ENCODE data around the gene ABCC5.
A peak's percentile ranks its signal among the peaks of the same experiment; 100 is the strongest.

Gene ABCC5

GRCh38 chr3:183975981-183976662 is 41.6 kb downstream of the ABCC5 start:
- Histone ChIP-seq H3K9me3 (ENCODE audit: control insufficient read depth, low read length) (no peaks in the 10 kb centered on the region), H3K4me2 (ENCODE audit: low read length, poor library complexity, severe bottlenecking) (no peak overlapping the region), H2BK15ac (ENCODE audit: low read depth, poor library complexity, severe bottlenecking) (no peak overlapping the region), H3K4ac (ENCODE audit: low read depth in 1 of 2, low read length in 2 of 2) (no peak overlapping the region), H3K36me3 (ENCODE audit: control insufficient read depth in 1 of 2, insufficient read depth in 2 of 2, low read depth in 1 of 2, low read length in 2 of 2) (peaks cover 25 to 56% of the 10 kb centered on the region in 2 experiments), H2AFZ (ENCODE audit: low read depth, low read length) (no peak overlapping the region), H2BK12ac (ENCODE audit: low read length in 2 of 2) (peak overlapping the region in 1 of 2 experiments; percentile 55), H3K23ac (ENCODE audit: low read length in 2 of 2) (no peak overlapping the region), H3K4me3 (ENCODE audit: insufficient read depth in 1 of 2, low read depth in 1 of 2, low read length in 2 of 2) (no peak overlapping the region), H2AK5ac (ENCODE audit: low read length, severe bottlenecking) (peak overlapping the region; percentile 77), H2BK120ac (ENCODE audit: low read depth, low read length) (no peak overlapping the region), H3K79me1 (replicated peaks; ENCODE audit: low read length, poor library complexity, severe bottlenecking) (peaks cover 2% of the 10 kb centered on the region), H3K9ac (ENCODE audit: low read length) (no peak overlapping the region), H4K91ac (ENCODE audit: low read length) (no peak overlapping the region), H3K4me1 (ENCODE audit: control insufficient read depth, insufficient read depth, low read depth, low read length) (peaks cover 6% of the 10 kb centered on the region), H3K18ac (ENCODE audit: low read depth in 1 of 2, low read length in 2 of 2) (no peak overlapping the region), H2BK5ac (ENCODE audit: low read depth, low read length, poor library complexity, severe bottlenecking) (no peak overlapping the region), H3K27ac (ENCODE audit: low read length, poor library complexity, severe bottlenecking) (no peak overlapping the region), H4K8ac (ENCODE audit: low read length) (no peak overlapping the region), H3K27me3 (ENCODE audit: control insufficient read depth in 1 of 2, insufficient read depth in 1 of 2, low read length in 2 of 2) (no peaks in the 10 kb centered on the region), H3K14ac (ENCODE audit: low read length in 2 of 2) (no peak overlapping the region)
- peak; percentile 43 for DNase-seq
- 79% methylated on average over 10 of the region's 10 CpGs for WGBS

DNA sequence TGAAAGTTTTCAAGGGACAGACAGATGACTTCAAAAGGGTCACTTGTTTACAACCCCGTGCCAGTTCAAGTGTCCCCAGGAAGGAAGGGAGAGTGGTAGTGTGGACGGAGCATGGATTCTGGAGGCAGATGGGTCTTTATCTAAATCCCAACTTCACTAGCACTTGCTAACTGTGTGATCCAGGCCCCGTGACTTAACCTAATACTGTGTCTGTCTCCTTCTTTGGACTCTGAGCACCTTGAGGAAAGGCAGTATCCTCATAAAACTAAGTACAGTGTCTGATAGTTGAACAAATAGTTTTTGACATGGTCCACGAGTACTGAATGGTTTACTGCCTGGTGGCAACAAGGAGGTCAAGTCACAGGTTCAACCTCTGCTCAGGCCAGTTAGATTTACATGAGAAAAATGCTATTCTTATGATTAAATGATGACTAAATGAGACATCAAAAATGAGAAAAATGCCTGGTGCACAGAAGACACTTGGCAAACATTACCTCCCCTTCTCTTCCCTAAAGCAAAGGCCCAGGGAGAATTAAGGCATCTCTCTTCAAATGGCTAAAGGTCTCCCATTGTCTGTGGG is 48.9 kb downstream of the ABCC5 start:
- Histone ChIP-seq H2BK15ac (ENCODE audit: low read depth, poor library complexity, severe bottlenecking) (no peak overlapping the region), H3K4ac (ENCODE audit: low read depth in 1 of 2, low read length in 2 of 2) (no peak overlapping the region), H4K8ac (ENCODE audit: low read length) (no peak overlapping the region), H3K14ac (ENCODE audit: low read length in 2 of 2) (no peak overlapping the region), H2AFZ (ENCODE audit: low read depth, low read length) (no peak overlapping the region), H3K9me3 (ENCODE audit: control insufficient read depth, low read length) (no peaks in the 10 kb centered on the region), H3K4me2 (ENCODE audit: low read length, poor library complexity, severe bottlenecking) (no peak overlapping the region), H3K27ac (ENCODE audit: low read length, poor library complexity, severe bottlenecking) (no peak overlapping the region), H3K18ac (ENCODE audit: low read depth in 1 of 2, low read length in 2 of 2) (no peak overlapping the region), H3K36me3 (ENCODE audit: control insufficient read depth in 1 of 2, insufficient read depth in 2 of 2, low read depth in 1 of 2, low read length in 2 of 2) (peaks cover 39 to 81% of the 10 kb centered on the region in 2 experiments), H2AK5ac (ENCODE audit: low read length, severe bottlenecking) (no peak overlapping the region), H3K79me1 (replicated peaks; ENCODE audit: low read length, poor library complexity, severe bottlenecking) (peaks cover 1% of the 10 kb centered on the region), H3K9ac (ENCODE audit: low read length) (no peak overlapping the region), H2BK12ac (ENCODE audit: low read length in 2 of 2) (no peak overlapping the region), H4K91ac (ENCODE audit: low read length) (no peak overlapping the region), H3K27me3 (ENCODE audit: control insufficient read depth in 1 of 2, insufficient read depth in 1 of 2, low read length in 2 of 2) (no peaks in the 10 kb centered on the region), H2BK5ac (ENCODE audit: low read depth, low read length, poor library complexity, severe bottlenecking) (no peak overlapping the region), H2BK120ac (ENCODE audit: low read depth, low read length) (no peak overlapping the region), H3K23ac (ENCODE audit: low read length in 2 of 2) (no peak overlapping the region), H3K4me3 (ENCODE audit: insufficient read depth in 1 of 2, low read depth in 1 of 2, low read length in 2 of 2) (no peak overlapping the region), H3K4me1 (ENCODE audit: control insufficient read depth, insufficient read depth, low read depth, low read length) (no peaks in the 10 kb centered on the region)
- 86% methylated on average over 4 of the region's 4 CpGs for WGBS
- no peak for DNase-seq

DNA sequence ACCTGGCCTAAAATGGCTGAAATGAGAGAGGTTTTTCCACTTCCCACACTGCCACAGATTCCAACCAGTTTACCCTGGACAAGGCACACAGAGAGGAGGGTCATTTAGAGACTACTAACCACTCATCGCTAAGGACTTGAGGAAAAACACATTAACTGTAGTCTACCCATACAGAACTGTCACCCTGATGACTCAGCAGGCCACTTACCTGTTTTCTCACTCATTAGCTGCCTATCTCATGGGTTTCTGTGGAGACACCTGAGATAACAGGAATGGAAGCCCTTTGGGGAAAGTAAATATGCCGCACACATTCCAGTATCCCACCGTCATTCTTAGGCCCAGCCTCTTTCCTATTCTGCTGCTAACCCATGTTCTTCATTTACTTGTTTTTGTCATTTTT is 50.0 kb downstream of the ABCC5 start:
- Histone ChIP-seq H2BK5ac (ENCODE audit: low read depth, low read length, poor library complexity, severe bottlenecking) (no peak overlapping the region), H3K36me3 (ENCODE audit: control insufficient read depth in 1 of 2, insufficient read depth in 2 of 2, low read depth in 1 of 2, low read length in 2 of 2) (peaks cover 45 to 89% of the 10 kb centered on the region in 2 experiments), H3K23ac (ENCODE audit: low read length in 2 of 2) (no peak overlapping the region), H2BK120ac (ENCODE audit: low read depth, low read length) (no peak overlapping the region), H2BK15ac (ENCODE audit: low read depth, poor library complexity, severe bottlenecking) (no peak overlapping the region), H2AK5ac (ENCODE audit: low read length, severe bottlenecking) (no peak overlapping the region), H3K27me3 (ENCODE audit: control insufficient read depth in 1 of 2, insufficient read depth in 1 of 2, low read length in 2 of 2) (no peaks in the 10 kb centered on the region), H3K14ac (ENCODE audit: low read length in 2 of 2) (no peak overlapping the region), H4K8ac (ENCODE audit: low read length) (no peak overlapping the region), H3K9ac (ENCODE audit: low read length) (no peak overlapping the region), H2BK12ac (ENCODE audit: low read length in 2 of 2) (no peak overlapping the region), H3K9me3 (ENCODE audit: control insufficient read depth, low read length) (no peaks in the 10 kb centered on the region), H3K18ac (ENCODE audit: low read depth in 1 of 2, low read length in 2 of 2) (no peak overlapping the region), H3K27ac (ENCODE audit: low read length, poor library complexity, severe bottlenecking) (no peak overlapping the region), H2AFZ (ENCODE audit: low read depth, low read length) (no peak overlapping the region), H3K4ac (ENCODE audit: low read depth in 1 of 2, low read length in 2 of 2) (no peak overlapping the region), H3K4me3 (ENCODE audit: insufficient read depth in 1 of 2, low read depth in 1 of 2, low read length in 2 of 2) (no peak overlapping the region), H4K91ac (ENCODE audit: low read length) (no peak overlapping the region), H3K4me1 (ENCODE audit: control insufficient read depth, insufficient read depth, low read depth, low read length) (no peaks in the 10 kb centered on the region), H3K4me2 (ENCODE audit: low read length, poor library complexity, severe bottlenecking) (no peak overlapping the region), H3K79me1 (replicated peaks; ENCODE audit: low read length, poor library complexity, severe bottlenecking) (peaks cover 1% of the 10 kb centered on the region)
- DNase-seq: no peak
- WGBS: 100% methylated on average over 1 of the region's 3 CpGs

- H3K79me1 ChIP-seq (replicated peaks; ENCODE audit: low read length, poor library complexity, severe bottlenecking): peaks cover 1% of the 10 kb centered on the region
- H2BK15ac ChIP-seq (ENCODE audit: low read depth, poor library complexity, severe bottlenecking): no peak overlapping the region
- H2AFZ ChIP-seq (ENCODE audit: low read depth, low read length): no peak overlapping the region
- no peak overlapping the region for H4K91ac ChIP-seq (ENCODE audit: low read length)
- no peak for DNase-seq
- H2BK120ac ChIP-seq (ENCODE audit: low read depth, low read length): no peak overlapping the region
- H3K27ac ChIP-seq (ENCODE audit: low read length, poor library complexity, severe bottlenecking): no peak overlapping the region
- H3K9ac ChIP-seq (ENCODE audit: low read length): no peak overlapping the region
- H3K36me3 ChIP-seq (ENCODE audit: control insufficient read depth in 1 of 2, insufficient read depth in 2 of 2, low read depth in 1 of 2, low read length in 2 of 2): peaks cover 39 to 81% of the 10 kb centered on the region in 2 experiments
- H3K4me3 ChIP-seq (ENCODE audit: insufficient read depth in 1 of 2, low read depth in 1 of 2, low read length in 2 of 2): no peak overlapping the region
- H4K8ac ChIP-seq (ENCODE audit: low read length): no peak overlapping the region
- H3K4ac ChIP-seq (ENCODE audit: low read depth in 1 of 2, low read length in 2 of 2): no peak overlapping the region
- H3K14ac ChIP-seq (ENCODE audit: low read length in 2 of 2): no peak overlapping the region
- no peak overlapping the region for H2BK12ac ChIP-seq (ENCODE audit: low read length in 2 of 2)
- WGBS: 90% methylated on average over 4 of the region's 4 CpGs
- no peak overlapping the region for H3K23ac ChIP-seq (ENCODE audit: low read length in 2 of 2)
- H2AK5ac ChIP-seq (ENCODE audit: low read length, severe bottlenecking): no peak overlapping the region
- no peak overlapping the region for H3K18ac ChIP-seq (ENCODE audit: low read depth in 1 of 2, low read length in 2 of 2)
- no peaks in the 10 kb centered on the region for H3K9me3 ChIP-seq (ENCODE audit: control insufficient read depth, low read length)
- no peak overlapping the region for H3K4me2 ChIP-seq (ENCODE audit: low read length, poor library complexity, severe bottlenecking)
- H2BK5ac ChIP-seq (ENCODE audit: low read depth, low read length, poor library complexity, severe bottlenecking): no peak overlapping the region
- no peaks in the 10 kb centered on the region for H3K27me3 ChIP-seq (ENCODE audit: control insufficient read depth in 1 of 2, insufficient read depth in 1 of 2, low read length in 2 of 2)
- no peaks in the 10 kb centered on the region for H3K4me1 ChIP-seq (ENCODE audit: control insufficient read depth, insufficient read depth, low read depth, low read length)
These were observed 51.3 kb downstream of the ABCC5 start for GRCh38 chr3:183966361-183966791.
